GM23248 (cell line): ENCODE data around the gene POU2F1.
"Not testable (repeated sequence)": the region's sequence is repeated elsewhere in the genome, so short reads cannot be mapped to it uniquely, and the experiment has no call there.

Experiments used
- EZH2 ChIP-seq: fragments of 200-600 bp; sonication (generic); IDR thresholded peaks from 2 replicates; pipeline ENCODE4 v1.6.1; 2018; ENCODE audit warnings: antibody characterized with exemption, mild to moderate bottlenecking; ENCODE audit not compliant: insufficient read depth, poor library complexity, severe bottlenecking
- EZH2phosphoT487 ChIP-seq: fragments of 200-600 bp; sonication (generic); IDR thresholded peaks from 2 replicates; pipeline ENCODE4 v1.6.1; 2018; ENCODE audit warnings: antibody characterized with exemption, moderate library complexity, mild to moderate bottlenecking, low read depth; ENCODE audit not compliant: insufficient read depth

DNA sequence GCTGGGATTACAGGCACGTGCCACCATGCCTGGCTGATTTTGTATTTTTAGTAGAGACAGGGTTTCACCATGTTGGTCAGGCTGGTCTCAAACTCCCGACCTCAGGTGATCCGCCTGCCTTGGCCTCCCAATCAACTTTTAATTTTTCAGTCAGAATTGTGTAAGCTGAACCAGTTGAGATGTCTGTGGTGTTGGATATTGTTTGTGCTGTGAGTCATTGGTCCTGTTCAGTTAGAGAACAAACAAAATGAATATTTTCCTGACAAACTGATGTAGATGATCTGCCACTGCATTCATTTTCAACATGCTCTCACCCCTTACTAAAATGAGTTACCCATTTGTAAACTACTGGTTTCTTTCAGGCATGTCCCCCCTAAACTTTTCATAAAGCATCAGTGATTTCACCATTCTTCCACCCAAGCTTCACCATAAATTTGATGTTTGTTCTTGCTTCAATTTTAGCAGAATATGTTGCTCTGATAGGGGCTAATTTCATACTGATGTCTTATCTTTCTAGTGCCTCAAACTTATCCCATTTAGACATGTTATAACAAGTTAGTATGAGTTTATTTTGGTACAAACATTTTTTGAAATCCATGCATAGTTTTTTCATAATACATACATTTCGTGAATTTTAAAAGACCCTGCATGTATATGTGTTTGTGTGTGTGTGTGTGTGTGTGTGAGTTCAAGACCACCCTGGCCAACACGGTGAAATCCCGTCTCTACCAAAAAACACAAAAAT is 15.2 kb upstream of the POU2F1 start:
- not testable (repeated sequence) for TF ChIP-seq EZH2, EZH2phosphoT487
